K562 (cell line): Measurements from ENCODE around the gene IMP4. TPM values are rescaled to one million over a fixed set of nuclear protein-coding genes. Genes with fewer than 3 reads are reported as not detected.

Experiments used
- ESRRB ChIP-seq: fragments of 250-450 bp; sonication (Bioruptor Pico); IDR thresholded peaks from 2 replicates; pipeline ENCODE4 v1.5.0; 2020; ENCODE audit warnings: mild to moderate bottlenecking, moderate library complexity, borderline replicate concordance
- HNRNPLL ChIP-seq: fragments of 200-400 bp; formaldehyde crosslinking; IDR thresholded peaks from 2 replicates; pipeline ENCODE4 v1.6.1; 2017; ENCODE audit warnings: low read length, low read depth, mild to moderate bottlenecking; ENCODE audit not compliant: poor library complexity, severe bottlenecking
- RAD51 ChIP-seq: fragments of 450-650 bp; IDR thresholded peaks from 2 replicates; pipeline ENCODE4 v1.7.1; 2016; ENCODE audit warnings: low read depth, mild to moderate bottlenecking, borderline replicate concordance
- SP1 ChIP-seq: sonication (generic); formaldehyde crosslinking; IDR thresholded peaks from 2 replicates; pipeline ENCODE4 v1.8.1; 2022; ENCODE audit warnings: mild to moderate bottlenecking, missing genetic modification reagents
- SRSF3 ChIP-seq: fragments of 200-400 bp; formaldehyde crosslinking; IDR thresholded peaks from 2 replicates; pipeline ENCODE4 v1.6.1; 2016; ENCODE audit warnings: mild to moderate bottlenecking, low read length, moderate library complexity; ENCODE audit not compliant: insufficient read depth
- TAF1 ChIP-seq: IDR thresholded peaks from 2 replicates; pipeline ENCODE4 v1.6.1; 2011; ENCODE audit warnings: mild to moderate bottlenecking, low read length, moderate library complexity; ENCODE audit not compliant: insufficient read depth, control insufficient read depth, severe bottlenecking; ENCODE audit errors: extremely low read depth
- TCF7 ChIP-seq: sonication (generic); IDR thresholded peaks from 2 replicates; pipeline ENCODE4 v1.6.1; 2016; ENCODE audit warnings: antibody characterized with exemption, borderline replicate concordance
- ZBTB7A ChIP-seq: IDR thresholded peaks from 2 replicates; pipeline ENCODE4 v1.6.1; 2011; ENCODE audit warnings: low read depth, mild to moderate bottlenecking, low read length, moderate library complexity, borderline replicate concordance; ENCODE audit not compliant: control insufficient read depth
- ZNF224 ChIP-seq: sonication (generic); formaldehyde crosslinking; IDR thresholded peaks from 2 replicates; pipeline ENCODE4 v1.8.0; 2022; ENCODE audit warnings: mild to moderate bottlenecking, missing genetic modification reagents
- ZNF408 ChIP-seq: fragments of 250-450 bp; sonication (Bioruptor Pico); IDR thresholded peaks from 2 replicates; pipeline ENCODE4 v1.4.0; 2020; ENCODE audit warnings: low read depth, mild to moderate bottlenecking, moderate library complexity
- polyA plus RNA-seq, 8 experiments: library from polyadenylated mRNA; depleted of rRNA in 4 of 8; stranded (reverse) in 5 of 8; unstranded in 3 of 8; fragments of >200 nt; fragmentation: Nextera tagmentation in 2 of 8; fragmentation: Illumina TruSeq in 1 of 8; extraction: Ambion mirVana in 2 of 8; extraction: Trizol in 1 of 8; gene quantifications; 2 replicates each; pipeline versions ENCODE4 v1.2.1 to v1.2.3, GENCODE V29; 2011 to 2014; ENCODE audit warnings: inconsistent platforms in 1 of 8, missing spikeins in 1 of 8
- total RNA-seq, 7 experiments: library from RNA; depleted of rRNA in 6 of 7; stranded (reverse); fragments of >200 nt in 6 of 7; fragmentation: Illumina TruSeq in 2 of 7; extraction: Trizol in 2 of 7; gene quantifications; 2 replicates each; pipeline versions ENCODE4 v1.2.1 to v1.2.3, GENCODE V29; 2011 to 2021; ENCODE audit warnings: low replicate concordance in 1 of 7
- TF ChIP-seq, protein P1 (sequence below): sonication (generic); formaldehyde crosslinking; IDR thresholded peaks from 2 replicates; pipeline ENCODE4 v1.8.1; 2023; ENCODE audit warnings: missing genetic modification reagents, mild to moderate bottlenecking, borderline replicate concordance
- TF ChIP-seq, protein P2 (sequence below): sonication (generic); formaldehyde crosslinking; IDR thresholded peaks from 2 replicates; pipeline ENCODE4 v1.9.0; 2022; ENCODE audit warnings: mild to moderate bottlenecking, missing genetic modification reagents

The IMP4 gene
- total and polyA plus RNA-seq, 9 of the 15 experiments (the other 6 are each of a cell fraction or from before 2014, with no cell fraction given), result 35.4 to 209 (median 100.0) TPM

DNA sequence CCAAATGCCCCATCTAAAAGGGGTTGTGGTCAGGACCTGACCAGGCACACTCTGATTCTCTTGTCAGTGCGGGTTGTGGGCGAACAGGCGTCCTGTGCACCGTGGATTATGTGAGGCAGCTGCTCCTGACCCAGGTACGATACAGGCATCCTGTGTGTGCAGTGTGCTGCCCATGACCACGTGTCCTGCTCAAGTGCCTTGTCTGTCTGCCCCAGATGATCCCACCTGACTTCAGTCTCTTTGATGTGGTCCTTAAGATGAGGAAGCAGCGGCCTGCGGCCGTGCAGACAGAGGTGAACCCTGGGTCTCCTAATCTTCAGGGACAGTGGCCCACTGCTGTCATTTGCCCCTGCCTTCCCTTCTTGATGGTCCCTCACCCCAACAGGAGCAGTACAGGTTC is 27.8 kb downstream of the IMP4 start (continued):
- TF ChIP-seq RAD51 (0 out of 2 replicates have a peak, but pooled peaks have one; percentile 13), ZNF408 (no peak), ESRRB (CRISPR knock-in tag) (no peak), TAF1 (peak; percentile 7), SP1 (CRISPR knock-in tag) (0 out of 2 replicates have a peak, but pooled peaks have one; percentile 27), ZBTB7A (peak; percentile 31; the same call in 1 of the 2 replicates), ZNF224 (CRISPR knock-in tag) (no peak), HNRNPLL (peak; percentile 11), TCF7 (peak; percentile 96), SRSF3 (no peak)
- TF ChIP-seq, protein P1, sequence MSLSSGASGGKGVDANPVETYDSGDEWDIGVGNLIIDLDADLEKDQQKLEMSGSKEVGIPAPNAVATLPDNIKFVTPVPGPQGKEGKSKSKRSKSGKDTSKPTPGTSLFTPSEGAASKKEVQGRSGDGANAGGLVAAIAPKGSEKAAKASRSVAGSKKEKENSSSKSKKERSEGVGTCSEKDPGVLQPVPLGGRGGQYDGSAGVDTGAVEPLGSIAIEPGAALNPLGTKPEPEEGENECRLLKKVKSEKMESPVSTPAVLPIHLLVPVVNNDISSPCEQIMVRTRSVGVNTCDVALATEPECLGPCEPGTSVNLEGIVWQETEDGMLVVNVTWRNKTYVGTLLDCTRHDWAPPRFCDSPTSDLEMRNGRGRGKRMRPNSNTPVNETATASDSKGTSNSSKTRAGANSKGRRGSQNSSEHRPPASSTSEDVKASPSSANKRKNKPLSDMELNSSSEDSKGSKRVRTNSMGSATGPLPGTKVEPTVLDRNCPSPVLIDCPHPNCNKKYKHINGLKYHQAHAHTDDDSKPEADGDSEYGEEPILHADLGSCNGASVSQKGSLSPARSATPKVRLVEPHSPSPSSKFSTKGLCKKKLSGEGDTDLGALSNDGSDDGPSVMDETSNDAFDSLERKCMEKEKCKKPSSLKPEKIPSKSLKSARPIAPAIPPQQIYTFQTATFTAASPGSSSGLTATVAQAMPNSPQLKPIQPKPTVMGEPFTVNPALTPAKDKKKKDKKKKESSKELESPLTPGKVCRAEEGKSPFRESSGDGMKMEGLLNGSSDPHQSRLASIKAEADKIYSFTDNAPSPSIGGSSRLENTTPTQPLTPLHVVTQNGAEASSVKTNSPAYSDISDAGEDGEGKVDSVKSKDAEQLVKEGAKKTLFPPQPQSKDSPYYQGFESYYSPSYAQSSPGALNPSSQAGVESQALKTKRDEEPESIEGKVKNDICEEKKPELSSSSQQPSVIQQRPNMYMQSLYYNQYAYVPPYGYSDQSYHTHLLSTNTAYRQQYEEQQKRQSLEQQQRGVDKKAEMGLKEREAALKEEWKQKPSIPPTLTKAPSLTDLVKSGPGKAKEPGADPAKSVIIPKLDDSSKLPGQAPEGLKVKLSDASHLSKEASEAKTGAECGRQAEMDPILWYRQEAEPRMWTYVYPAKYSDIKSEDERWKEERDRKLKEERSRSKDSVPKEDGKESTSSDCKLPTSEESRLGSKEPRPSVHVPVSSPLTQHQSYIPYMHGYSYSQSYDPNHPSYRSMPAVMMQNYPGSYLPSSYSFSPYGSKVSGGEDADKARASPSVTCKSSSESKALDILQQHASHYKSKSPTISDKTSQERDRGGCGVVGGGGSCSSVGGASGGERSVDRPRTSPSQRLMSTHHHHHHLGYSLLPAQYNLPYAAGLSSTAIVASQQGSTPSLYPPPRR (CRISPR knock-in tag), result 0 out of 2 replicates have a peak, but pooled peaks have one; percentile 55
- TF ChIP-seq, protein P2, sequence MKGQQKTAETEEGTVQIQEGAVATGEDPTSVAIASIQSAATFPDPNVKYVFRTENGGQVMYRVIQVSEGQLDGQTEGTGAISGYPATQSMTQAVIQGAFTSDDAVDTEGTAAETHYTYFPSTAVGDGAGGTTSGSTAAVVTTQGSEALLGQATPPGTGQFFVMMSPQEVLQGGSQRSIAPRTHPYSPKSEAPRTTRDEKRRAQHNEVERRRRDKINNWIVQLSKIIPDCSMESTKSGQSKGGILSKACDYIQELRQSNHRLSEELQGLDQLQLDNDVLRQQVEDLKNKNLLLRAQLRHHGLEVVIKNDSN (CRISPR knock-in tag), result peak; percentile 87
- TF ChIP-seq, all 486 proteins: peak for 18
